ENCODE measurements around the gene ZNF740.

DNA sequence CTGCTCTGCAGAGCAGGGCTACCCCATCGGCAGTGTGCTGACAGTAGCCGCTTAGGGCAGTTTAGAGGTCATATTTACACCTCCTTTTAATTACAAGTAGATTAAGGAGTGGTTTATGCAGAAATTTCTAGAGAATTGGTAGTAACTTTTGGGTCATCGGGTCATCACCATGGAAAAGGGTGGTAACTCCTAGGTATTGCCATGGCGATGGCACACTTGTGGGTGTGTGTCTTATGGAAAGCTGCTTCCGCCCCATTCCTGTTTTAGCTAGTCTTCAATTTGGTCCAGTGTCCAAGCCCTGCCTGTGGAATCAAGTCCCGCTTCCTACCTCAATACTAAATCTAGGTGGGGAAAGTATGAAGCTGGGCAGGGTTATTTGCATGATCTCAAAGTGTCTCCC lies 29.5 kb upstream of the ZNF740 start:
- TF ChIP-seq, protein P1, sequence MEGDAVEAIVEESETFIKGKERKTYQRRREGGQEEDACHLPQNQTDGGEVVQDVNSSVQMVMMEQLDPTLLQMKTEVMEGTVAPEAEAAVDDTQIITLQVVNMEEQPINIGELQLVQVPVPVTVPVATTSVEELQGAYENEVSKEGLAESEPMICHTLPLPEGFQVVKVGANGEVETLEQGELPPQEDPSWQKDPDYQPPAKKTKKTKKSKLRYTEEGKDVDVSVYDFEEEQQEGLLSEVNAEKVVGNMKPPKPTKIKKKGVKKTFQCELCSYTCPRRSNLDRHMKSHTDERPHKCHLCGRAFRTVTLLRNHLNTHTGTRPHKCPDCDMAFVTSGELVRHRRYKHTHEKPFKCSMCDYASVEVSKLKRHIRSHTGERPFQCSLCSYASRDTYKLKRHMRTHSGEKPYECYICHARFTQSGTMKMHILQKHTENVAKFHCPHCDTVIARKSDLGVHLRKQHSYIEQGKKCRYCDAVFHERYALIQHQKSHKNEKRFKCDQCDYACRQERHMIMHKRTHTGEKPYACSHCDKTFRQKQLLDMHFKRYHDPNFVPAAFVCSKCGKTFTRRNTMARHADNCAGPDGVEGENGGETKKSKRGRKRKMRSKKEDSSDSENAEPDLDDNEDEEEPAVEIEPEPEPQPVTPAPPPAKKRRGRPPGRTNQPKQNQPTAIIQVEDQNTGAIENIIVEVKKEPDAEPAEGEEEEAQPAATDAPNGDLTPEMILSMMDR (conservative IDR thresholded peaks at IDR 0.05), result no peak
- TF ChIP-seq ZFX (IDR thresholded peaks at IDR 0.05), result no peak

All from C4-2B (cell line).